K562 (cell line): Measurements from ENCODE around the gene PSMA2. TPM values are rescaled to one million over a fixed set of nuclear protein-coding genes. Genes with fewer than 3 reads are reported as not detected.

Source experiments
- ATF4 ChIP-seq: fragments of 450-650 bp; formaldehyde crosslinking; IDR thresholded peaks from 2 replicates; pipeline ENCODE4 v1.4.0; 2022; ENCODE audit warnings: mild to moderate bottlenecking, moderate library complexity
- CLOCK ChIP-seq: fragments of 250-450 bp; sonication (Bioruptor Pico); IDR thresholded peaks from 2 replicates; pipeline ENCODE4 v1.4.0; 2020; ENCODE audit warnings: mild to moderate bottlenecking, moderate library complexity, borderline replicate concordance
- E2F5 ChIP-seq: sonication (generic); formaldehyde crosslinking; IDR thresholded peaks from 2 replicates; pipeline ENCODE4 v1.8.0; 2022; ENCODE audit warnings: mild to moderate bottlenecking, missing genetic modification reagents
- EP300 ChIP-seq: IDR thresholded peaks from 2 replicates; pipeline ENCODE4 v1.6.1; 2012; ENCODE audit warnings: low read length, improper control_type of control experiment
- ETV1 ChIP-seq: fragments of 450-650 bp; conservative IDR thresholded peaks from 2 replicates; pipeline ENCODE4 v1.6.1; 2016; ENCODE audit warnings: missing genetic modification characterization, control low read depth, low read depth, missing compliant biosample characterization
- FUS ChIP-seq: fragments of 200-400 bp; formaldehyde crosslinking; optimal IDR thresholded peaks from 2 replicates; pipeline ENCODE3; 2017; ENCODE audit warnings: low read depth, low read length
- GTF3C2 ChIP-seq: IDR thresholded peaks from 3 replicates; pipeline ENCODE4 v1.6.1; 2011; ENCODE audit warnings: borderline replicate concordance, mild to moderate bottlenecking, moderate library complexity; ENCODE audit not compliant: insufficient read length; ENCODE audit errors: extremely low read depth
- HOMEZ ChIP-seq: fragments of 250-450 bp; sonication (Bioruptor Pico); IDR thresholded peaks from 2 replicates; pipeline ENCODE4 v1.4.0; 2020; ENCODE audit warnings: mild to moderate bottlenecking, moderate library complexity
- MCM3 ChIP-seq: fragments of 450-650 bp; IDR thresholded peaks from 2 replicates; pipeline ENCODE4 v1.6.1; 2016
- NKRF ChIP-seq: fragments of 450-650 bp; IDR thresholded peaks from 2 replicates; pipeline ENCODE4 v1.6.1; 2016; ENCODE audit warnings: borderline replicate concordance
- OTX1 ChIP-seq: fragments of 450-650 bp; formaldehyde crosslinking; IDR thresholded peaks from 2 replicates; pipeline ENCODE4 v1.4.0; 2022; ENCODE audit warnings: mild to moderate bottlenecking
- POLR2A ChIP-seq: fragments of 450-650 bp; conservative IDR thresholded peaks from 2 replicates; pipeline ENCODE4 v1.6.1; 2016
- USF2 ChIP-seq: sonication (generic); formaldehyde crosslinking; IDR thresholded peaks from 2 replicates; pipeline ENCODE4 v1.5.0; 2020; ENCODE audit warnings: missing genetic modification reagents
- ZNF41 ChIP-seq: fragments of 250-450 bp; sonication (Bioruptor Pico); conservative IDR thresholded peaks from 2 replicates; pipeline ENCODE4 v1.4.0; 2020; ENCODE audit warnings: mild to moderate bottlenecking
- polyA plus RNA-seq, 8 experiments: library from polyadenylated mRNA; depleted of rRNA in 4 of 8; stranded (reverse) in 5 of 8; unstranded in 3 of 8; fragments of >200 nt; fragmentation: Nextera tagmentation in 2 of 8; fragmentation: Illumina TruSeq in 1 of 8; extraction: Ambion mirVana in 2 of 8; extraction: Trizol in 1 of 8; gene quantifications; 2 replicates each; pipeline versions ENCODE4 v1.2.1 to v1.2.3, GENCODE V29; 2011 to 2014; ENCODE audit warnings: inconsistent platforms in 1 of 8, missing spikeins in 1 of 8
- total RNA-seq, 7 experiments: library from RNA; depleted of rRNA in 6 of 7; stranded (reverse); fragments of >200 nt in 6 of 7; fragmentation: Illumina TruSeq in 2 of 7; extraction: Trizol in 2 of 7; gene quantifications; 2 replicates each; pipeline versions ENCODE4 v1.2.1 to v1.2.3, GENCODE V29; 2011 to 2021; ENCODE audit warnings: low replicate concordance in 1 of 7

Gene PSMA2
- total and polyA plus RNA-seq, 9 of the 15 experiments (the other 6 are each of a cell fraction or from before 2014, with no cell fraction given), result 91.7 to 1,070 (median 213) TPM

- TF ChIP-seq E2F5 (CRISPR knock-in tag), result no peak
- no peak for TF ChIP-seq EP300
- TF ChIP-seq POLR2A, result peak; percentile 93
- no peak for TF ChIP-seq FUS
- TF ChIP-seq MCM3, result no peak
- no peak for TF ChIP-seq CLOCK (CRISPR knock-in tag)
- no peak for TF ChIP-seq USF2 (CRISPR knock-in tag)
- TF ChIP-seq GTF3C2, result no peak
- no peak for TF ChIP-seq OTX1 (CRISPR knock-in tag)
- peak; percentile 87 for TF ChIP-seq NKRF
- no peak for TF ChIP-seq ATF4
- TF ChIP-seq HOMEZ (CRISPR knock-in tag), result no peak; the same call in 1 of the 2 replicates
- TF ChIP-seq ZNF41, result no peak
- TF ChIP-seq ETV1 (tag), result no peak
These were observed at the start of gene PSMA2, which contains the start of gene MRPL32 (continued) for GRCh38 chr7:42931834-42932651.
